HFF-Myc (cell line): Measurements from ENCODE around the gene RIMKLA.
A peak's percentile ranks its signal among the peaks of the same experiment; 100 is the strongest.

Experiments used
- DNase-seq: peaks from one replicate; pipeline ENCODE4 v3.0.0-alpha.2; 2011; ENCODE audit warnings: low read depth; ENCODE audit errors: extremely low read depth
- H3K4me3 ChIP-seq: replicated peaks from 2 replicates; pipeline ENCODE4 v1.5.1; 2011; ENCODE audit warnings: low read depth, mild to moderate bottlenecking, control low read depth, low read length
- TF ChIP-seq, protein P1 (sequence below): IDR thresholded peaks from 2 replicates; pipeline ENCODE4 v1.5.1; 2012; ENCODE audit warnings: mild to moderate bottlenecking, low read depth, low read length, control low read depth; ENCODE audit errors: missing control alignments

Gene RIMKLA

DNA sequence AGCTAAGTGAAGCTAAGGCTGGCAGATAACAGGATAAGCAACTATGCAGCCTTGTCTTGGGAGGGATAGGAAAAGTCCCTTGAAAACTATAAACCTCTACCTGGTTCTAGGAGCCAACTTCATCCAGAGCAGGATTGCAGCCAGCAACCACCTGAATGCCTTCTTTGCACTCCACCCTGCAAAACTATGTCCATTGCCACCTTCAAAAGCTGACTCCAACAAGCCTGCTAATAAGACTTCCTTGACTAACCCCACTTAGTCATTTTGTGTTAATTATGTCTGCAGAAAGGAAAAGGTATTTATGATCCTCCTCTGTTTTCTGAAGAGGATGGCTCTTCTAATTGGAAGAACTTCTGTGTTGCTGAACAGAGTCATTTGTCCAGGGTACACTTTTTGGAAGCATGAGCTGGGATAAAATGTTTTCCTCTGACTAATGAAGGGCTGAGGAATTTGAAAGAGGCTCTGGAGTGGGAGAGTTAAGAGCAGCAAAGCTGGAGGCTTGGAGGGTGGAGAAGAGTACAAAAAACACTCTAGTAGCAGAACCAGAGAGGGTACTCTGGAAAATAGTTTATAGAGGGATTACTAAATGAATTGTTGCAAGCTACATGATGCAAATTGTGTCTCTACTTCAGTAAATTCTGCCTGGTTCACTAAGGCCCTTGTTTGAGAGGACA lies 9.6 kb upstream of the RIMKLA start:
- H3K4me3 ChIP-seq, result no peak overlapping the region
- TF ChIP-seq, protein P1, sequence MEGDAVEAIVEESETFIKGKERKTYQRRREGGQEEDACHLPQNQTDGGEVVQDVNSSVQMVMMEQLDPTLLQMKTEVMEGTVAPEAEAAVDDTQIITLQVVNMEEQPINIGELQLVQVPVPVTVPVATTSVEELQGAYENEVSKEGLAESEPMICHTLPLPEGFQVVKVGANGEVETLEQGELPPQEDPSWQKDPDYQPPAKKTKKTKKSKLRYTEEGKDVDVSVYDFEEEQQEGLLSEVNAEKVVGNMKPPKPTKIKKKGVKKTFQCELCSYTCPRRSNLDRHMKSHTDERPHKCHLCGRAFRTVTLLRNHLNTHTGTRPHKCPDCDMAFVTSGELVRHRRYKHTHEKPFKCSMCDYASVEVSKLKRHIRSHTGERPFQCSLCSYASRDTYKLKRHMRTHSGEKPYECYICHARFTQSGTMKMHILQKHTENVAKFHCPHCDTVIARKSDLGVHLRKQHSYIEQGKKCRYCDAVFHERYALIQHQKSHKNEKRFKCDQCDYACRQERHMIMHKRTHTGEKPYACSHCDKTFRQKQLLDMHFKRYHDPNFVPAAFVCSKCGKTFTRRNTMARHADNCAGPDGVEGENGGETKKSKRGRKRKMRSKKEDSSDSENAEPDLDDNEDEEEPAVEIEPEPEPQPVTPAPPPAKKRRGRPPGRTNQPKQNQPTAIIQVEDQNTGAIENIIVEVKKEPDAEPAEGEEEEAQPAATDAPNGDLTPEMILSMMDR, result no peak
- no peak for DNase-seq

DNA sequence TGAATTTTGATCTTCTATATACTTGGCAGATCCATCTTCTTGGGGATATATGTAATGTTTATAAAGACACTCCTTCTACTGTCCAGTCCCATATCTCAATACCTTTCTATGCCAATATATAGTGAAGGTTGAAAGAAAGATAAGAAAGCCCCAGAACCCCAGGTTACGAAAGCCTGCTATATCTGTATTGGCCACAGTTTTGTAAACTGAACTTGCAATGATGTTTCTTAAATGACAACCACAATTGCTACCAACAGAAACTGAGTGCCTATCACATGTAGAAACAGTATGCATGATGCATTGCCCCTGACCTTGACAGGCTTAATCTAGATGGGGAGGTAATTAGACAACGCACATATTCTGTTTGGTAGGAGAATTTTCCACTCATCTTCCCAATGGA lies 7.8 kb upstream of the RIMKLA start:
- no peak for DNase-seq
- TF ChIP-seq, protein P1, result no peak
- H3K4me3 ChIP-seq, result no peak overlapping the region

DNA sequence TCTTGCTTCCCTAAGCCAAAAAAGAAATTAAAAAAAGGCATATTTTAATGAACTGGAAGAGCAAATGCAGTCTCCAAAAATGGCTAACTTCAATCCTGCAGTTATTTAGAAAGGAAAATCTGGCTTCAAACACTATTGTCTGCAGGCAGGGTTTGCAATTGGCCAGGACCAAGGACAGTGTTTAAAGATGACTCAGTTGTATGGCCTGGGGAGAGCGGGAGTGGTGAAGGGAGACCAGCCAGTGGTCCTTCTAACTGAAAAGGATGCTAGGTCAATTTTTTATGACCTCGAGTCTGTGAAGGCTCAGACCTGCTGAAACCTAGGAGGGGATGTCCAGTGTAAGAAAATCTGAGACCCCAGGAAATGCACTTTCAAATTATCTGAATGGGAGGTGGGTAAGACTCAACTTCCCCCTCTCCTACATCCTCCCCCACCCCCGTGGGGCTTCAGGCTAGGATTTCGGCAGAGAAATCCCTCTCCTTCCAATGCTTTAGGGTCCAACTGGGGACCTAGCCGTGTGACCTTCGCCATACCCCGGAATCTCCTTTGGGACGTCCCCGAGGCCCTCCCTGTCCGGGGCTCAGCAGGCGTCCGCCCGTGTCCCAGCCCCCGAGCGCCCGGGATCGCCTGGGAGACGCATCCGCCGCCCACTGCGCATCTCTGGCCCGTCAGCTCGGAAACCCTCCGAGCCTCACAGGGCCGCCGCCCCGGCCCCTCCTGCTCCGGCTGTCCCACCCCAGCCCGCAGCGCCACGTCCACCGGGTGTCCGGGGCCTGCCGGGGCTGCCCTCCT lies 602 bp upstream of the RIMKLA start:
- TF ChIP-seq, protein P1, result no peak
- DNase-seq, result peak; percentile 2
- H3K4me3 ChIP-seq, result peak overlapping the region; percentile 17; the same call in 1 of the 2 replicates

DNA sequence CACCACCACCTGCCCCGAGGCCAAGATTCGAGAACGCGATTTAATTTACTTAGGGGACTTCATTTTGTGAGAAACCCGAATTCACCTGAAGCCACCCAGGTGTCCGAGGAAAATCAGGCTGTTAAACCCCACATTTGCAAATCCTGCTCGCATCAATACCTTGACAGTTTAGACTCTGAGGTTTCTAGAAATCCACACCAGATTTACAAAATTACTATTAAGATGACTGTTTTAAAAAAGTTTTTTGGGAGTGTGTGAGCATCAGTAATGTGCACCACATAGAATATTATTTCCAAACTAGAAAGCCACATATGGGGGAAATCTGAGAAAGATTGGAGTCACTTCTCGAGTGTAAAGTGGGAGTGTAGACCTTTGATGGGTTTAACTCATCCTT lies 685 bp downstream of the RIMKLA start:
- TF ChIP-seq, protein P1, result no peak
- DNase-seq, result no peak
- H3K4me3 ChIP-seq, result peak overlapping the region; percentile 26; the same call in 1 of the 2 replicates

DNA sequence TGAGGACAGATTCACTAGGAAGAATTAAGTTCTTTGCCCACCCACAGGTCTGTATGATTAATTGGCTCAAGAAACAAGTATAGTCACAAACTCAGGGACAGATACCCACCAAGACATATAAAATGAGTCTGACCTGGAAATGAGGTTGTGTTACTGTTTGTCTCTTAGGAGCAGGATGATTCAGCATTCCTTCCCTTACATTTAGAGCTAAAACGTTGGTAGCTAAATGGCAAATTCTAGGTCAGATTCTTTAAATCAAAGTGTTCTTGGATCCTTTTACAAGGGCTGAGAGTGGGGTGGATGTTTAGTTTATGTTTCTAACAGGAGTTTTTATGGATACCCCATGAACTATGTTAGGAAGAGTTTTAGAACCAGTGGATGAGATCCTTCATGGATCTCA lies 4.7 kb downstream of the RIMKLA start:
- H3K4me3 ChIP-seq, result no peak overlapping the region
- TF ChIP-seq, protein P1, result no peak
- peak; percentile 1 for DNase-seq

DNA sequence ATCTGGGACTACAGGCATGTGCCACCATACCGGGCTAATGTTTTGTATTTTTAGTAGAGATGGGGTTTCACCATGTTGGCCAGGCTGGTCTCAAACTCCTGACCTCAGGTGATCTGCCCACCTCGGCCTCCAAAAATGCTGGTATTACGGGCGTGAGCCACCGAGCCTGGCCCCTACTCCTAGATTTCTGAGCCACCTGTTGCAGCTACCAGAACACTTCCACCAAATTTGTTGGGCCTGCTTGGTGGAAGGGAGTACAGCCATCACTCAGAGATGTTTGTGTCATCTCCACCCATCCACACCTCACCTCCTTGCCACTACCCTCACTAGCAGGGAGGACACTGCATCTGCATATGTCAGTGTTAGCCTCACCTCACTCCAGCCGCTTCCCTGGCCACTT lies 5.5 kb downstream of the RIMKLA start:
- no peak for DNase-seq
- TF ChIP-seq, protein P1, result no peak

More for the DNA sequence above, 5.5 kb downstream of the RIMKLA start:
- no peak overlapping the region for H3K4me3 ChIP-seq
